22Rv1 (cell line): ENCODE measurements around the gene NKAP.

Experiments used
- H3K27ac ChIP-seq: fragments of 450-650 bp; 2 replicates; pipeline ENCODE4 v1.5.1; 2017
- ZFX ChIP-seq: fragments of 450-650 bp; IDR thresholded peaks from 2 replicates; pipeline ENCODE4 v1.6.1; 2017; ENCODE audit warnings: antibody characterized with exemption, borderline replicate concordance
- TF ChIP-seq, protein P1 (sequence below): fragments of 450-650 bp; IDR thresholded peaks from 2 replicates; pipeline ENCODE4 v1.5.1; 2017; ENCODE audit warnings: mild to moderate bottlenecking

The NKAP gene

DNA sequence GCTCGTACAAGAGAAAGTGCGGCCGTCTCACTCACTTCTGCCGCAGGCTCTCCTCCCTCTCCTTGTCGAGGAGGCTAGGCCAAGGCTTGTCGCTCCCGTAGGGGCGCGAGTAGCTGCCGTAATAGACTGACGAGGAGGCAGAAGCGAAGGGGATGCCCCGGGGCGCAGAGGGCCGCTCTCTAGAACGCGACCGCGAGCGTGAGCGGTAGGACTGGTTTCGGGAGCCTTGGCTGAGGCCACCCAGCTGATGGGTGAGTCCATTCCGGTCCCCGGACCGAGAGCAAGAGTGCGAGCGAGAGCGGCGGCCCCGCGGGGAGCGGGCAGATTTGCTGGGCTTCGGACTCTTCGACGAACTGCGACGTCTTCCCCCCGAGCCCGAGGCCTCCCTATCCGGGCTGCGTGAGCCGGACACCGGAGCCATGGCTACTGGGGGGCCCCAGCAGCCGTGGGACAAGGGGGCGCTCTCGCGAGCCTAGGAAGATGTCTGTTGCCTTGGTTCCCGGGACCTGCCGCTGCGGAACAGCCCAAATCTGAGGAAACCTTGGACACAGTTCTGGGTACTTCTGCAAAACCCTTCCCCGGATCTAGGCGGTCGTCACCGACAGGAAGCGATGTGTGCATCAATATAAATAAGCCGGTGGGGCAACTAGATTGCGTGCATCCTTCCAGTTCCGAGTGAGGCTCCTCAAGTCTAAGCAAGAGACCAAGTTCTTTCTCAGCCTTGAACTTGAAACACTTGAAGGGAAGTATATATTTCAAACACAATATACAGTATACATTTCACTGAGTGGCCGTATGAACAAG is at the start of gene NKAP:
Gene NKAP, minus strand, starts transcription at position 567 of the 804 bp plus-strand sequence. Its CDS starts 146 bp downstream, at position 421.
- TF ChIP-seq ZFX: no peak
- TF ChIP-seq, protein P1, sequence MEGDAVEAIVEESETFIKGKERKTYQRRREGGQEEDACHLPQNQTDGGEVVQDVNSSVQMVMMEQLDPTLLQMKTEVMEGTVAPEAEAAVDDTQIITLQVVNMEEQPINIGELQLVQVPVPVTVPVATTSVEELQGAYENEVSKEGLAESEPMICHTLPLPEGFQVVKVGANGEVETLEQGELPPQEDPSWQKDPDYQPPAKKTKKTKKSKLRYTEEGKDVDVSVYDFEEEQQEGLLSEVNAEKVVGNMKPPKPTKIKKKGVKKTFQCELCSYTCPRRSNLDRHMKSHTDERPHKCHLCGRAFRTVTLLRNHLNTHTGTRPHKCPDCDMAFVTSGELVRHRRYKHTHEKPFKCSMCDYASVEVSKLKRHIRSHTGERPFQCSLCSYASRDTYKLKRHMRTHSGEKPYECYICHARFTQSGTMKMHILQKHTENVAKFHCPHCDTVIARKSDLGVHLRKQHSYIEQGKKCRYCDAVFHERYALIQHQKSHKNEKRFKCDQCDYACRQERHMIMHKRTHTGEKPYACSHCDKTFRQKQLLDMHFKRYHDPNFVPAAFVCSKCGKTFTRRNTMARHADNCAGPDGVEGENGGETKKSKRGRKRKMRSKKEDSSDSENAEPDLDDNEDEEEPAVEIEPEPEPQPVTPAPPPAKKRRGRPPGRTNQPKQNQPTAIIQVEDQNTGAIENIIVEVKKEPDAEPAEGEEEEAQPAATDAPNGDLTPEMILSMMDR: no peak
- peak within 1 kb of the TSS; percentile 78 for H3K27ac ChIP-seq

DNA sequence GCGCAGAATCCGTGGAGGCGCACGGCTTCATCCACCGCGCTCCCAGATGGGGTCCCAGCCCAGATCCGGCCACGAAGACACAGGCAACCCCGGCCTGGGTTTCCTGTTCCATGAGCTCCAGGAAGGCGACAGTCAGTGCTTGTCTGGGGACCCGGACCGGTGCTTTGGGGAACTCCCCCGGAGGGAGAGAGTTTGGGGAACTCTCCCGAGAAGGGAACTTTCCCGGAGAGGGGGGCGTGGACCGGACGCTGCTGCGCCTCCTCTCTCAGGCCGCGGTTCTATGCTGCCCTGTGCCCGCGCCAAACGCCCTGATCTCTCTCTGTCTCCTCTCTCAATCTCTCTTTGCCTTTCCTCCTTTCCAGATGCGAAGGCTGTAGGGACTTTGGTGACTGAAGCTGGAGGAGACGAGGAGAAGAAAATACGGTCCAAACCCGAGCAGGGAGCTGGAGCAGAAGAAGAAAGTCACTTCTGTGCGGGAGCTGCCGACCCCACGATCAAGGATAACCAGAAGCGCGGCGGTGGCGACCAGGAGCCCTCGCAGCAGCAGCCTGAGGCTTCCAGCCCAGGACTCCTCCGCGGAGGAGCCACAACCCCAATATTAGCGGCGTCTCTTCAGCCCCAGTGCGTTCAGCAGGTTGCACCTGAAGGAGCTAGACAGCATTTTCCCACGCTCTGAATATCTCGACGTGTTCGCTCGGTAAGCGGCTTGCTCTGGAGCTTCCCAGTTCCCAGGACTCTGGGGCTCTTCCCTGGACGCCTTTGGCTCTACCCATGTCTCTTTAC is 47.6 kb upstream of the NKAP start:
- no peak overlapping the region for H3K27ac ChIP-seq
- no peak for TF ChIP-seq ZFX
- TF ChIP-seq, protein P1: no peak

DNA sequence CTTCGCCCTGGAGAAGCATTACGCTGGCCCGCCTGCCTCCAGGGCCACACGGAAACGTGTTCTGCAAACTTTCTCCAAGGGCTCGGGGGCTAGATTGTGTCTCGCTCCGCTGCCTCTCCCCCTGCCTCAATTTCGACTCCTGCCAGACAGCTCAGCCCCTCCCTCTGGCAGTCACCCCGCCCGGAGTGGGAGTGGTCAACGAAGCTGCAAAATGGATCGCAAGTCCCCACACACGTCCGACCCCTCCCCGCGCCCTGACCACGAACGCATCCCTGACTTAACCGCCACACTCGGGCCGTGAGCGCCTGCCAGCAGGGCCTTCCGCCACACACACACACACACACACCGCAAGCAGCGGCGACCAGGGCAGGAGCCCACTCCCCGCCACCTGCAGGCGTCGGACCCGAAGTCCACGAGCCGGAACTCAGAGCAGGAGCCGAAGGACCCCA is 47.0 kb upstream of the NKAP start:
- no peak overlapping the region for H3K27ac ChIP-seq
- TF ChIP-seq ZFX: no peak
- TF ChIP-seq, protein P1: no peak

DNA sequence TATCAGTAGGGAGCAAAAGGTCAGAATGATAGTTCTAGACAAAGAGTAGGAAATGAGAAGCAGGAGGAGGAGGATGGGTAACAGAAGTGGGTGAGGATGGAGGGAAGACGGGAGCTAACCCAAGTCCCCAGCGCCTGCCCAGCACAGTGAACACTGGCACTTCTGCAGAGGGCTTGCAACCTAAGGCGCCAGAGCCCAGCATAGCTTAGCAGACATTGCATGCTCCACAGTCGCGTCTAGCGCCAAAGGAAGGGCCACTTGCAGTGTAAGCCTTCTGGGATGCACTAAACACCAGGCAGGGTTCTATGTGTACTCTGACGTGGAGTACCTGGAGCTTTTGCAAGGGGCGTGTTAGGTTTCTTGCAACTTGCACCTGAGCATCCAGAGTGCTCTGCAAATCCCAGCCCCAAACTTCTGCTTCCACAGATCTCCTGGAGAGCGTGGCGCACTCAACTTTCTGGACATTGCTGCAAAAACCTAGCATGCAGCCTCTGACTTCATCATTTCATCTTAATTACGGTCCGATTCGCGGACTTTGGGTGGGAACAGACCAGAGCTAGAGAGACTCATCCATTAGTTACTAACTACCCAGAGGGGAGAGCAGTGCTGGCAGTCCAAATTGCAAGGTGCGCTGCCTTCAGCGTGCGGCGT is 46.5 kb upstream of the NKAP start:
- H3K27ac ChIP-seq: no peak overlapping the region
- TF ChIP-seq ZFX: no peak
- TF ChIP-seq, protein P1: no peak

DNA sequence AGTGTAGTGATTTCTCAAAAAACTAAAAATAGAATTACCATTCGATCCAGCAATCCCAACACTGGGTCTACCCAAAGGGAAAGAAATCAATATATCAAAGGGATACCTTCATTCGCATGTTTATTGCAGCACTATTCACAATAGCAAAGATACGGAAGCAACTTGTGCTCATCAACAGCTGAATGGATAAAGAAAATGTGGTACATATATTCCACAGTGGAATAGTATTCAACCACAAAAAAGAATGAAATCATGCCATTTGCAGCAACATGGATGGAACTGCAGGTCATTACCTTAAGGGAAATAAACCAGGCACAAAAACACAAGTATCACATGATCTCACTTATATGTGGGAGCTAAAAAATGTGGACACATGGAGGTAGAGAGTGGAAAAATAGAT is 42.7 kb upstream of the NKAP start:
- TF ChIP-seq, protein P1: no peak
- no peak for TF ChIP-seq ZFX
- no peak overlapping the region for H3K27ac ChIP-seq

DNA sequence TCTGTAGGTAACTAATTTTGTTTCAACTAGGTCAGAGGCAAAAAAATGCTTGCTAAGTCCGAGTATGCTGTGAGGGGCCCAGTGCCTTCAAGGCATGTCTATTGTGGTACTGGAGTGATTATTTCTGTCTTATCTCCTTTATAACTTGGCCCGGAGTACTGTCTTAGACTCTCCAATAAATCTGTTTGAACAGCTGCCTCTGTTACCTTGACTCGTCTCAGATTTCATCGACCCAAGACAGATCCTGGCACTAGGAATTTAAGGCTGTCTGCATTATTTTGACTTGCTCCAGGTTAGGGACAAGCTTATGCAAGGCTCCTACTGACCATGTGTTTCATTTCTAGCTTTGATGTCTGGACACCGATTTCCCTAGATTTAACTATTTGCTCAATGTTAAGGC is 41.1 kb upstream of the NKAP start:
- TF ChIP-seq, protein P1: no peak
- TF ChIP-seq ZFX: no peak
- H3K27ac ChIP-seq: no peak overlapping the region
